Endothelial cell (in vitro differentiated cells): ENCODE data around the gene RASAL2. TPM values are rescaled to one million over a fixed set of nuclear protein-coding genes. Genes with fewer than 3 reads are reported as not detected.

Source experiments
- DNase-seq: peaks from one replicate; pipeline ENCODE4 v3.0.0; 2021; ENCODE audit warnings: low spot score
- H3K27ac Mint-ChIP-seq: one replicate; pipeline ENCODE4 v1.8.0; 2021; ENCODE audit warnings: mixed read lengths, inconsistent platforms; ENCODE audit not compliant: unreplicated experiment
- H3K27me3 Mint-ChIP-seq: one replicate; pipeline ENCODE4 v1.8.0; 2021; ENCODE audit warnings: mild to moderate bottlenecking, moderate library complexity, mixed read lengths, inconsistent platforms; ENCODE audit not compliant: unreplicated experiment
- H3K36me3 Mint-ChIP-seq: one replicate; pipeline ENCODE4 v1.8.0; 2021; ENCODE audit warnings: mild to moderate bottlenecking, low read depth, mixed read lengths, inconsistent platforms; ENCODE audit not compliant: unreplicated experiment
- H3K4me1 Mint-ChIP-seq: one replicate; pipeline ENCODE4 v1.8.0; 2021; ENCODE audit warnings: mild to moderate bottlenecking, mixed read lengths, inconsistent platforms; ENCODE audit not compliant: unreplicated experiment
- H3K4me3 Mint-ChIP-seq: one replicate; pipeline ENCODE4 v1.8.0; 2021; ENCODE audit warnings: mild to moderate bottlenecking, mixed read lengths, inconsistent platforms; ENCODE audit not compliant: unreplicated experiment
- H3K9me3 Mint-ChIP-seq: one replicate; pipeline ENCODE4 v1.8.0; 2021; ENCODE audit warnings: mixed read lengths, inconsistent platforms; ENCODE audit not compliant: unreplicated experiment
- total RNA-seq: library from RNA; stranded (reverse); fragmentation: NEBNext Ultra II Directional; extraction: Animal tissue kit (Norgen Biotek cat#: 25700); gene quantifications from one replicate; pipeline ENCODE4 v1.2.1, GENCODE V29; 2021; ENCODE audit not compliant: unreplicated experiment
- TF ChIP-seq, protein P1 (sequence below): fragments of 200-600 bp; sonication (generic); IDR thresholded peaks from one replicate; pipeline ENCODE4 v1.5.0; 2021; ENCODE audit warnings: antibody characterized with exemption; ENCODE audit not compliant: unreplicated experiment

Gene RASAL2
- total RNA-seq, 1 donor from 2014 or later: 82.1 TPM

DNA sequence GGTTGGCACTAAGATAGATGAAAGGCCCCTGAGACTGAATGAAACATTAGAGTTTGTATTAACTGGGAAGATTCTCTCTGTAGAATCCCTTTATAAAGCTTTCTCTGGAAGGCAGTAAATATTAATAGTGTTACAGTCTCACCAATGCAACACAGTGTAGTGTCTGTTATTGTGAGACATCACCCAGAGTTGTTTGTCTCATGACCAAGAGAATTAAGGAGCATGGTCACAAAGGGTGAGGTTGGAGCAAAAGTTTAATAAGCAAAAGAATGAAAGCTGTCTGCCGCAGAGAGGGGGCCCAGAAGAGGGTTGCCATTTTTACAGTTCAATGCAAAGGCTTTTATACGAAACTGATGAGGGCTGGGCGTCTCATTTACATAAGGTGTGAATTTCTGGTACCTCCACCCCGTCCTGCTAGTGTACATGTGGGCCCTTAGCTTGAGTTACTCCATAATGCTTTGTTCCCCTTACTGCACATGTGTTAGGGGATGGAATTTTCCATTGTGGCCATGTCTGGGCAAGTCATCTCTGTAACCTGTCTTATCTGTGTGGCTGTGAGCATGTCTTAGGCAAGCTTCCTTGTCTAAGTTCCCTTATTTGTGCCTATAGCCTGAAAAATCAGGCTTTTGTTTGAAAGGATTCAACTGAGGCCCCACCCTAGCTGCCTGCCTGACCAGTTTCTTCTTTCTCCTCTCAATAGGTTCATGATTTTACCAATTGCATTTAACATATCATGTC is 184.1 kb downstream of the RASAL2 start:
- TF ChIP-seq, protein P1, sequence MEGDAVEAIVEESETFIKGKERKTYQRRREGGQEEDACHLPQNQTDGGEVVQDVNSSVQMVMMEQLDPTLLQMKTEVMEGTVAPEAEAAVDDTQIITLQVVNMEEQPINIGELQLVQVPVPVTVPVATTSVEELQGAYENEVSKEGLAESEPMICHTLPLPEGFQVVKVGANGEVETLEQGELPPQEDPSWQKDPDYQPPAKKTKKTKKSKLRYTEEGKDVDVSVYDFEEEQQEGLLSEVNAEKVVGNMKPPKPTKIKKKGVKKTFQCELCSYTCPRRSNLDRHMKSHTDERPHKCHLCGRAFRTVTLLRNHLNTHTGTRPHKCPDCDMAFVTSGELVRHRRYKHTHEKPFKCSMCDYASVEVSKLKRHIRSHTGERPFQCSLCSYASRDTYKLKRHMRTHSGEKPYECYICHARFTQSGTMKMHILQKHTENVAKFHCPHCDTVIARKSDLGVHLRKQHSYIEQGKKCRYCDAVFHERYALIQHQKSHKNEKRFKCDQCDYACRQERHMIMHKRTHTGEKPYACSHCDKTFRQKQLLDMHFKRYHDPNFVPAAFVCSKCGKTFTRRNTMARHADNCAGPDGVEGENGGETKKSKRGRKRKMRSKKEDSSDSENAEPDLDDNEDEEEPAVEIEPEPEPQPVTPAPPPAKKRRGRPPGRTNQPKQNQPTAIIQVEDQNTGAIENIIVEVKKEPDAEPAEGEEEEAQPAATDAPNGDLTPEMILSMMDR: no peak
- peaks cover 7% of the 10 kb centered on the region for H3K36me3 Mint-ChIP-seq
- no peaks in the 10 kb centered on the region for H3K9me3 Mint-ChIP-seq
- H3K27ac Mint-ChIP-seq: peak overlapping the region; percentile 85
- H3K4me3 Mint-ChIP-seq: no peak overlapping the region
- peaks cover 44% of the 10 kb centered on the region for H3K4me1 Mint-ChIP-seq
- peaks cover 2% of the 10 kb centered on the region for H3K27me3 Mint-ChIP-seq
- no peak for DNase-seq

DNA sequence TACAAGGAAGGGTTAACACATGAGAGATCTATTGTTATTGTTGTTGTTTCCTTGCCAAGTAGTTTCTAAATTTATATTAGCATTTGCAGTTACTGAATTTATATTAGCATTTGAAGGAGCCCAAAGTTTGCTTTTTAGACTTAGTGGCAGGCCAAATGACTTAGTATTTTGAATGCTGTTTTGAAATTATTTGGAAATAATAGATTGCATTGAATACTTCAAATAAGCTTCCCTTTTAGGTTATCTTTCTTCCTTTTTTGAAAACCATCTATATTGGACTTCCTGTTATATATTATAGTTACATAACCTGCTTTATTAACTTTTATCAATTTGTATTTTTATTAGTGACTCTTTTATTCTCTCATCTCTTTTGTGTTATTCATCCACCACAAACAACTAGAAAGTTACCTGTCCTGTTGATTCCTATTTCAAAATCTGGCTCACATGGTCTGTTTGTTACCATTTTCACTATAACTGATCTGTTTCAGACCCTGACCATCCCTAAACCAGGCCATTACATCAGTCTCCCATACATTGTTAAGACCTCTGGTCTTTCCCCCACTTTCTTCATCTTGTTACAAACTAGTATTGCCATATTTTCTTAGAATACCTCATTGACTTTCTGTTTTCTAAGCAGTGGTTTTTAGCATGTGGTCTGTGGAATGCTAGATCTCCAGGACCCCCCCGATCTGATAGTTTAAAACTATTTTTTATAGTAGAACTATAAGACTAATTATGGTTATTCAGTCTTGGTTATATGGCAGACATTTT is 185.2 kb downstream of the RASAL2 start:
- peaks cover 54% of the 10 kb centered on the region for H3K4me1 Mint-ChIP-seq
- no peak overlapping the region for H3K4me3 Mint-ChIP-seq
- peaks cover 7% of the 10 kb centered on the region for H3K36me3 Mint-ChIP-seq
- no peak for DNase-seq
- peaks cover 2% of the 10 kb centered on the region for H3K27me3 Mint-ChIP-seq
- H3K27ac Mint-ChIP-seq: peak overlapping the region; percentile 85
- no peaks in the 10 kb centered on the region for H3K9me3 Mint-ChIP-seq
- TF ChIP-seq, protein P1: no peak

DNA sequence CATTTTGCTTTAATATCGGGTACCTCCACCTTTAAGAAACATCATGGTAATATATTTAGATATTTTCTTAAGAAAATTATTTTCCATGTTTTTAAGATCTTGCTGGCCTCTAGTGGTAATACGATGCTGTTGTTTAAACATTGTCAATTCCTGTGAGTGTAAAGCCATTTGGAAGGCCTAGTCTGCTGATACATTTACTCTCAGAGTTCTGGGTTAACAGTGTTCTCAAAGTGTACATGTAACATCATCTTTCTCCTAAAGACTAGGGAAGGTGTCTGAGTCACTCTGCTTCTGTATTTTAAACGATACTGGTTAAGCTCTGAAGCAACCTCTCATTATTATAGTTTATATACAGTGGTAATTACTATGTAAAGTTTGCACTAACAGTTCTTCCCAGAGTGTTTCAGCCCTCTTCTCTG is 189.1 kb downstream of the RASAL2 start:
- TF ChIP-seq, protein P1: peak; percentile 37
- H3K4me3 Mint-ChIP-seq: no peak overlapping the region
- DNase-seq: no peak
- H3K36me3 Mint-ChIP-seq: peaks cover 7% of the 10 kb centered on the region
- H3K9me3 Mint-ChIP-seq: no peaks in the 10 kb centered on the region
- peaks cover 56% of the 10 kb centered on the region for H3K4me1 Mint-ChIP-seq
- H3K27me3 Mint-ChIP-seq: peaks cover 2% of the 10 kb centered on the region
- H3K27ac Mint-ChIP-seq: peak overlapping the region; percentile 96

DNA sequence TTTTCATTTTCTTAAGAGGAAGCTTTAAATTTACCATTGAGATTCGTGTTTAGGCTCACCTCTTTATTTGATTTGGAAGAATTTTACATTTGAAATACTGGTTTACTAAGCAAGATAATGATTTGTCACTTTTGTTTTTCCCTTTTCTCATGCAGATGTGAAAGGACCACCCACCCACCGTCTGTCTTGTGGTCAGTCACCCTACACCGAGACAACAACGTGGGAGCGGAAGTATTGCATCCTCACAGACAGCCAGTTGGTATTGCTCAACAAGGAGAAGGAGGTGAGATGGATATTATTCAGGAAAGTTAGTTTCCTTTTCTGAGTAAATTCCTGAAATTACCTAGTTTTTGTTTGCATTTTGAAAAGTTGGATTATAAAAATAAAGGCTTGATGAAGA is 189.5 kb downstream of the RASAL2 start:
- Mint-ChIP-seq H3K4me3 (peak overlapping the region; percentile 68), H3K27ac (peak overlapping the region; percentile 96), H3K4me1 (peaks cover 52% of the 10 kb centered on the region), H3K36me3 (peaks cover 7% of the 10 kb centered on the region), H3K27me3 (peaks cover 2% of the 10 kb centered on the region), H3K9me3 (no peaks in the 10 kb centered on the region)
- TF ChIP-seq, protein P1: no peak
- peak; percentile 42 for DNase-seq

DNA sequence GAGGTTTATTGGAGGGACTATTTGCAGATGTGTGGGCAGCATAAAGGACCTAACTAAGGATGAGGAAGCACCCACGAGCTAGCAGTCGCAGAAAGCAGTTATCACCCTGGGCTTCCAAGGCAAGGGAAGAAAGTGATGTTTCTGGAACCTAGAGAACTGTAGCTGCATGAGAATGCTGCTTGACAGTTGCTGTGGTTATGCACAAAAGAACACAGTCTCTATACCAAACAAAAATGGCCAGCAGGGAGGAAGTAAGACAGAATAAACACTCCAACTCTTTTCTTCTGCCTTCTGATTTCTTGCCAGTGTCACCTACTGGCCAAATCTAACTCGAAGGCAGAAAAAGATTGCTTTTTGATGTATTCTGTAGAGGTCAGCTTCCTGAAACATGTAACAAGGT is 190.2 kb downstream of the RASAL2 start:
- Mint-ChIP-seq H3K4me1 (peaks cover 48% of the 10 kb centered on the region), H3K27me3 (no peaks in the 10 kb centered on the region), H3K36me3 (peaks cover 10% of the 10 kb centered on the region), H3K27ac (peak overlapping the region; percentile 96), H3K4me3 (peak overlapping the region; percentile 68), H3K9me3 (no peaks in the 10 kb centered on the region)
- TF ChIP-seq, protein P1: no peak
- DNase-seq: no peak
